22Rv1 (cell line): Measurements from ENCODE around the gene ABCD3.
"Not testable (repeated sequence)": the region's sequence is repeated elsewhere in the genome, so short reads cannot be mapped to it uniquely, and the experiment has no call there.

Experiments
- H3K27ac ChIP-seq: fragments of 450-650 bp; 2 replicates; pipeline ENCODE4 v1.5.1; 2017
- ZFX ChIP-seq: fragments of 450-650 bp; IDR thresholded peaks from 2 replicates; pipeline ENCODE4 v1.6.1; 2017; ENCODE audit warnings: antibody characterized with exemption, borderline replicate concordance
- TF ChIP-seq, protein P1 (sequence below): fragments of 450-650 bp; IDR thresholded peaks from 2 replicates; pipeline ENCODE4 v1.5.1; 2017; ENCODE audit warnings: mild to moderate bottlenecking

ABCD3 gene

DNA sequence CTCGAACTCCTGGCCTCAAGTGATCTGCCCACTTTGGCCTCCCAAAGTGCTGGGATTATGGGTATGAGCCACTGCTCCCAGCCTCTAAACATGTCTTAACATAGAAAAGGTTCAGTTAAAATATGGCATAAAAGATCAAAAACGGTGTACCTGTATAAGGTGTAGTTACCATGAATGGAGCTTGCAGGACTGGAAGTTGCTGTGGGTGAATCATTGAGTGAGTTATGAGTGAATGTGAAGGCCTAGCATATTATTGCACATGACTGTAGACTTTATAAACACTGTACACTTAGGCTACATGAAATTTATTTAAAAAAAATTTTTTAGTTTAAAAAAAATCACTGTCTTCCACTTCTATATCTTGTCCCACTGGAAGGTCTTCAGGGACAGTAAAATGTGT lies 15.7 kb downstream of the ABCD3 start:
- no peak overlapping the region for H3K27ac ChIP-seq
- TF ChIP-seq ZFX = no peak
- TF ChIP-seq, protein P1, sequence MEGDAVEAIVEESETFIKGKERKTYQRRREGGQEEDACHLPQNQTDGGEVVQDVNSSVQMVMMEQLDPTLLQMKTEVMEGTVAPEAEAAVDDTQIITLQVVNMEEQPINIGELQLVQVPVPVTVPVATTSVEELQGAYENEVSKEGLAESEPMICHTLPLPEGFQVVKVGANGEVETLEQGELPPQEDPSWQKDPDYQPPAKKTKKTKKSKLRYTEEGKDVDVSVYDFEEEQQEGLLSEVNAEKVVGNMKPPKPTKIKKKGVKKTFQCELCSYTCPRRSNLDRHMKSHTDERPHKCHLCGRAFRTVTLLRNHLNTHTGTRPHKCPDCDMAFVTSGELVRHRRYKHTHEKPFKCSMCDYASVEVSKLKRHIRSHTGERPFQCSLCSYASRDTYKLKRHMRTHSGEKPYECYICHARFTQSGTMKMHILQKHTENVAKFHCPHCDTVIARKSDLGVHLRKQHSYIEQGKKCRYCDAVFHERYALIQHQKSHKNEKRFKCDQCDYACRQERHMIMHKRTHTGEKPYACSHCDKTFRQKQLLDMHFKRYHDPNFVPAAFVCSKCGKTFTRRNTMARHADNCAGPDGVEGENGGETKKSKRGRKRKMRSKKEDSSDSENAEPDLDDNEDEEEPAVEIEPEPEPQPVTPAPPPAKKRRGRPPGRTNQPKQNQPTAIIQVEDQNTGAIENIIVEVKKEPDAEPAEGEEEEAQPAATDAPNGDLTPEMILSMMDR = no peak

DNA sequence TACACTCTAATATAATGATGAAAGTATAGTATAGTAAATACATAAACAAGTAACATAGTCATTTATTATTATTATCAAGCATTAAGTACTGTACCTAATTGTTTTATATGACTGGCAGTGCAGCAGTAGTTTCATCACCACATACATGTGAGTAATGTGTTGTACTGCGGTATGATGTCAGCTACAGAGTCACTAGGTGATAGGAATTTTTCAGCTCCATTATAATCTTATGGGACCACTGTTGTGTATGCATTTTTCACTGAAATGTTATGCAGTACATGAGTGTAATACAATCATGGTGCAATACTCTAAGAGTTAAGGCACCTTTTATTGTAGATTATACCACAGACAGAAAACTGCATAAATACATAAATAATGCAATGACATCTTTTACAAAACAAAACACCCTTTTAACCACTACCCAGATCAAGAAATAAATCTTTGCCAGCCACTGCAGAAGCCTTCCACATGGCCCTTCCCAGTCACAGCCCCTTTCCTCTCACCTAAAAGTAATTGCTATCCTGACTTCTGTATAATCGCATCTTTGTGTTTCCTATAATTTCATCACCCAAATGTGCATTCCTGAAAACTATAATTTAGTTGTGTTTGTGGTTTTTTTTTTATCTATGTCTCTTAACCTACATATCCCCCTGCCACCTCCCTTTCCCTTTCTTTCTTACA lies 16.3 kb downstream of the ABCD3 start:
- no peak overlapping the region for H3K27ac ChIP-seq

DNA sequence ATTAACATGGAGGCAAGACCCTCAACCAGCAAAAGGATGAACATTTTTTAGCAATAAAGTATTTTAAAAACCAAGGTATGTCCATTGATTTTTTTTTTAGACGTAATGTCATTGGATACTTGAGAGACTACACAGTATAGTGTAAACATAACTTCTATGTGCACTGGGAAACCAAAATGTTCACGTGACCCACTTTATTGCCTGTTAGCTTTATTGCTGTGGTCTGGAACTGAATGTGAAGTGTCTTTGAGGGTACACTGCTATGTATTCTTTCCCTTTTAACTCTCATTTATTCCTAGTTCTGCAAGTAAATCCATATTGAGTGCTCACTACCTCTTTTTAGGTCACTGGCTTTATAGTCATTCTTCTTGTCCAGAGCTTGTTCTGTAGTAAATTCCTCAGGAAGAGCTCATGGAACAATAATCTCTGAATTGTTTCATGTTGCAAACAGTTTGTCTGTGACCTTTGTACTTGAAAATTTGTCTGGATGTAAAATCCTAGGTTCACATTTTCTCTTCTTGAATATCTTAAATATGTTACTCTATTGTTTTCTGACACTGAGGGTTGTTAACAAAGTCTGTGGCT lies 20.6 kb downstream of the ABCD3 start:
- no peak overlapping the region for H3K27ac ChIP-seq
- no peak for TF ChIP-seq ZFX
- TF ChIP-seq, protein P1 = no peak

More for the DNA sequence above, 16.3 kb downstream of the ABCD3 start:
- TF ChIP-seq, protein P1 = no peak
- TF ChIP-seq ZFX = no peak

DNA sequence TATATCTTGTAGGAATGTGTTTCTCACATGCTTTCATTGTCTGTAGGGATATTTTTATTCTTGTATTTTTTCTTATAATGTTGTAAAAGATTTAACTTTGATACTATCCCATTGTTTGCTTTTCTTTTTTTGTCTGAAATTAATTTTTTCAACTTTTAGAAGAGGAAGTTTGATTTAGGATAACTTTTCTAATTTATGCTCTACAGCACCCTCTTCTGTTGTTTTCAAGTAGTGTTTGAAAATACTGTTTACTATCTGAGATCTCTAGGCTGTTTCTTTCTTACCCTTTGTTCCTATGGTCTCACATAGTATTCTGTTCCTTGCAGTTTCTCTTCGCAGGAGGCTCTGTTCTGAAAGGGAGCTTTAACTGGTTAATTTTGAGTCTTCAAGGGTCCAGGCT lies 21.9 kb downstream of the ABCD3 start:
- TF ChIP-seq ZFX = no peak
- TF ChIP-seq, protein P1 = no peak
- H3K27ac ChIP-seq = no peak overlapping the region

DNA sequence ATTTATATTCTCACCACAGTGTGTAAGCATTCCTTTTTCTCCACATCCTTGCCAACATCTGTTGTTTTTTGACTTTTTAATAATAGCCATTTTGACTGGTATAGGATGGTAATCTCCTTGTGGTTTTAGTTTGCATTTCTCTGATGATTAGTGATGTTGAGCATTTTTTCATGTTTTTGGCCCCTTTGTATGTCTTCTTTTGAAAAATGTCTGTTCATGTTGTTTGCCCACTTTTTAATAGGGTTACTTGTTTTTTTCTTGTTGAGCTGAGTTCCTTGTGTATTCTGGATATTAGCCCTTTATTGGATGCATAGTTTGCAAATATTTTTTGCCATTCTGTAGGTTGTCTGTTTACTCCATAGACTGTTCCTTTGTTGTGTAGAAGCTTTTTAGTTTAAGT lies 24.9 kb downstream of the ABCD3 start:
- H3K27ac ChIP-seq = not testable (repeated sequence)

DNA sequence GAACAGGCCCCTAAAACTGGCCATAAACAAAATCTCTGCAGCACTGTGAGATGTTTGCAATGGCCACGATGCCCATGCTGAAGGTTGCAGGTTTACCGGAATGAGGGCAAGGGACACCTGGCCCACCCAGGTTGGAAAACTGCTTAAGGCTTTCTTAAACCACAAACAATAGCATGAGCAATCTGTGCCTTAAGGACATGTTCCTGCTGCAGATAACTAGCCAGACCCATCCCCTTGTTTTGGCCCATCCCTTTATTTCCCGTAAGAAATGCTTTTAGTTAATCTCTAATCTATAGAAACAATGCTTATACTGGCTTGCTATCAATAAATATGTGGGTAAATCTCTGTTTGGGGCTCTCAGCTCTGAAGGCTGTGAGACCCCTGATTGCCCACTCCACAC lies 26.6 kb downstream of the ABCD3 start:
- H3K27ac ChIP-seq = not testable (repeated sequence)

DNA sequence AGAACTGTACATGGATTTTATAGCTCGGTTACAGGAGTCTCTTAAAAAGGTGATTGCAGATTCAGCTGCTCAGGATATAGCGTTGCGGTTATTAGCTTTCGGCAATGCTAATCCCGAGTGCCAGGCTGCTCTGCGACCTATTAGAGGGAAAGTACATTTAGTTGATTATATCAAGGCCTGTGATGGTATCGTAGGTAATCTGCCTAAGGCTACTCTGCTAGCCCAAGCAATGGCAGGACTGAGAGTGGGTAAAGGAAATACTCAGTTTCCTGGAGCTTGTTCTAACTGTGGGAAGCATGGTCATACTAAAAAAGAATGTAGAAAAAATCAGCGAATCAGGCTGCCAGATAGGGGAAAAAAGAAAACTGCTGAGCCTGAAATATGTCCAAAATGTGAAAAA lies 27.5 kb downstream of the ABCD3 start:
- H3K27ac ChIP-seq = not testable (repeated sequence)

DNA sequence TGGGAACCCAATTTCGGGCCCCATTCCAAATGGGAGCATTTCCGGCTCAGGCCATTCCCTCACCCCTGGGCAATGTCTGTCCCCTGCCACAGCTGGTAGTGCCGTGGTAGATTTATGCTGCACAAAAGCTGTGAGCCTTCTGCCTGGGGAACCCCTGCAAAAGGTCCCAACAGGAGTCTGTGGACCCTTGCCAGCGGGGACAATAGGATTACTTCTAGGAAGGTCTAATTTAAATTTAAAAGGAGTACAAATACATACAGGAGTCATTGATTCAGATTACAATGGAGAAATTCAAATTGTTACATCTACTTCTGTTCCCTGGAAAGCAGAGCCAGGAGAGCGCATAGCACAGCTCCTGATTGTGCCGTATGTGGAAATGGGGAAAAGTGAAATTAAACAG lies 28.0 kb downstream of the ABCD3 start:
- H3K27ac ChIP-seq = not testable (repeated sequence)

DNA sequence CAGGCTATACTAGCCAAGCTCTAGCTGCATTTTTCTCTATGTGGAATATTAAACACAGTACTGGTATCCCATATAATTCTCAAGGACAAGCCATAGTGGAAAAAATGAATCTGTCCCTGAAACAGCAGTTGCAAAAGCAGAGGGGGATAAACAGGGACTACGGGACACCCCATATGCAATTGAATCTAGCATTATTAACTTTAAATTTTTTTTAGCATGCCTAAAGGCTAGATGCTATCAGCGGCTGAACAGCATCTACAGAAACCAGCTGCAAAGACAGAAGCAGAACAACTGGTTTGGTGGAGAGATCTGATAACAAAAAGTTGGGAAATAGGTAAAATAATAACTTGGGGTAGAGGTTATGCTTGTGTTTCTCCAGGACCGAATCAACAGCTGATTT lies 30.6 kb downstream of the ABCD3 start:
- H3K27ac ChIP-seq = not testable (repeated sequence)

DNA sequence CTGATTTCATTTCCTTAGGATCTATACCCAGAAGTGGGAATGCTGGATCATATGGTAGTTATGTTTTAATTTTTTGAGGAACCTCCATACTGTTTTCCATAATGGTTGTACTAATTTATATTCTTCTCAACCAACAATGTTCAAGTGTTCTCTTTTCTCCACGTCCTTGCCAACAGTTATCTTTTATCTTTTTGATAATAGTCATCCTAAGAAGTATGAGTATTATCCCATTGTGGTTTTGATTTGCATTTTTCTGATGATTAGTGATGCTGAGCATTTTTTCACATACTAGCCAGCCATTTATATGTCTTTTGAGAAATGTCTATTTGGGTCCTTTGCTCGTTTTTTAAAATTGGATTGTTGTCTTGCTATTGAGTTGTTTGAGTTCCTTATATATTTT lies 38.5 kb downstream of the ABCD3 start:
- TF ChIP-seq, protein P1 = no peak
- TF ChIP-seq ZFX = no peak
- H3K27ac ChIP-seq = no peak overlapping the region
